ENCODE results near the gene CNPY1. TPM values are rescaled to one million over a fixed set of nuclear protein-coding genes. Genes with fewer than 3 reads are reported as not detected.
"Not testable (repeated sequence)": the region's sequence is repeated elsewhere in the genome, so short reads cannot be mapped to it uniquely, and the experiment has no call there.

CNPY1 gene
- total RNA-seq, 1 donor from 2014 or later: not detected

DNA sequence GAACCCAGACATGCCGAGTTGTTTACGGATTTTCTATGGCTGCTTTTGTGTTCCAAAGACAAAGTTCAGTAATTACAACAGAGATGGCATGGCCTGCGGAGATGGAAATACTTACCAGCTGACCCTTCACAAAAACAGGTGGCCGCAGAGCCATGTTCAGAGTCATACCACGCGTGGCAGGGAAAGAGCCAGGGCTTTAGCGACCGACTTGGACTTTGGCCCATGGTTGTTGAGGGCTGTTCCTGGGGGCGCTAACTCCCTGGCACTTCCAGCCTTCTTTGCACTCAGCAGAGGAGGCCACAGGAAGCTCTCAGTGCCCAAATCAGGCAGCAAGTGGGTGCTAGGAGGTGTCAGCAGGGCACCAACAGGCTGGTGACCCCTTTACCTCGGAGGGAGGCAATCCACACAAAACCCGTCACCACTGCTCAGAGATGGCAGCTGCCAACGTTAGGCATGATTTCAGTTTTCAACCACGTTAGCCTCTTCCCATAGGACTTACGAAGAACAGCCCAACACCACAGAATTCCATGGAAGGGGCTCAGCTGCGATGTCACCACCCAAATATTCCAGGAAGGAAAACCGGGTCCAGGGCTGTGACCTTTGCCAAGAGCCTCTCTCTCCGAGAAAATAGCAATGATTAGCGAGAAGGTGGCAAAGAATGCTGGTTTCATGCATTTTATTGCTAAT lies 21.4 kb upstream of the CNPY1 start:
- H3K36me3 Mint-ChIP-seq: no peaks in the 10 kb centered on the region
- H3K27me3 Mint-ChIP-seq: peaks cover 26% of the 10 kb centered on the region
- no peak overlapping the region for H3K4me3 Mint-ChIP-seq
- H3K27ac Mint-ChIP-seq: no peak overlapping the region
- no peak for DNase-seq (ENCODE audit: extremely low spot score, unreplicated experiment)
- no peaks in the 10 kb centered on the region for H3K4me1 Mint-ChIP-seq (ENCODE audit: unreplicated experiment)
- TF ChIP-seq, protein P1, sequence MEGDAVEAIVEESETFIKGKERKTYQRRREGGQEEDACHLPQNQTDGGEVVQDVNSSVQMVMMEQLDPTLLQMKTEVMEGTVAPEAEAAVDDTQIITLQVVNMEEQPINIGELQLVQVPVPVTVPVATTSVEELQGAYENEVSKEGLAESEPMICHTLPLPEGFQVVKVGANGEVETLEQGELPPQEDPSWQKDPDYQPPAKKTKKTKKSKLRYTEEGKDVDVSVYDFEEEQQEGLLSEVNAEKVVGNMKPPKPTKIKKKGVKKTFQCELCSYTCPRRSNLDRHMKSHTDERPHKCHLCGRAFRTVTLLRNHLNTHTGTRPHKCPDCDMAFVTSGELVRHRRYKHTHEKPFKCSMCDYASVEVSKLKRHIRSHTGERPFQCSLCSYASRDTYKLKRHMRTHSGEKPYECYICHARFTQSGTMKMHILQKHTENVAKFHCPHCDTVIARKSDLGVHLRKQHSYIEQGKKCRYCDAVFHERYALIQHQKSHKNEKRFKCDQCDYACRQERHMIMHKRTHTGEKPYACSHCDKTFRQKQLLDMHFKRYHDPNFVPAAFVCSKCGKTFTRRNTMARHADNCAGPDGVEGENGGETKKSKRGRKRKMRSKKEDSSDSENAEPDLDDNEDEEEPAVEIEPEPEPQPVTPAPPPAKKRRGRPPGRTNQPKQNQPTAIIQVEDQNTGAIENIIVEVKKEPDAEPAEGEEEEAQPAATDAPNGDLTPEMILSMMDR (conservative IDR thresholded peaks at IDR 0.05): no peak
- no peaks in the 10 kb centered on the region for H3K9me3 Mint-ChIP-seq

DNA sequence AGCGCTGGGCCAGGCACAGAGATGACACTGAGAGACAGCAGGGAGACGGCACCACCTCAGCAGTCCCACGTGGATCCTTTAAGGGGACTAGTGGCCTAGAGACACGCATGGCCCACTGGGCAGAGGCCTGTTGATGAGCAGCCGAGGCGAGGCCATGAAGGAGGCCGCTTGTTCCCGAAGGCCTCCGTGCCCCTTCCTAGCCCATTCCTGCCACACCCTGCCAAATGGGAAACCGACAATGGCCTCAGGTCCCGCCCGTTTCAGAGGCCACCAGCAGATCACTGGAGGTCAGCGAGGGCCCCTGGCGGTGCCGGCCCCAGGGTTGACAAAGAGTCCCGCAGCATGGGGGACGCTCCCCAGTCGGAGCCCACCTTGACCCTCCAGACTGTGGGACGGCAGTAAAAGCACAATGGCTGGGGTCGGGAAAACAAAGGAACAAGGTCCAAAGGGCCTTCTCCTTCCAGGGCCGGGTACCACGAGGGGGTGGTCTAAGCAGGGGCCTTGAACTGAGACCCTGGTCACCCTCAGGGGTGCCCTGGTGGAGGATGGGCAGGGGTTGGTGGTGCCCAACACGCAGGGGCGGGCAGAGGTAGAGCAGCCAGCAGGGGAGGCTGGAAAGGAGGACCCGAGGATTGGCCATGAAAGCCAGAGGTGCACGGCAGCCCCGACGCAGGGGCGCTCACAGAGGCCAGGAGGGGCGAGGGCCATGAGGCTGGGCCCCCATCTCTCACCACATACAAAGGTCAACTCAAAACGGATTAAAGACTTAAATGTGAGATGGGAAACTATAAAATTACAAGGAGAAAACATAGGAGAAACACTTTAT lies 19.9 kb upstream of the CNPY1 start:
- TF ChIP-seq, protein P1 (conservative IDR thresholded peaks at IDR 0.05): no peak

DNA sequence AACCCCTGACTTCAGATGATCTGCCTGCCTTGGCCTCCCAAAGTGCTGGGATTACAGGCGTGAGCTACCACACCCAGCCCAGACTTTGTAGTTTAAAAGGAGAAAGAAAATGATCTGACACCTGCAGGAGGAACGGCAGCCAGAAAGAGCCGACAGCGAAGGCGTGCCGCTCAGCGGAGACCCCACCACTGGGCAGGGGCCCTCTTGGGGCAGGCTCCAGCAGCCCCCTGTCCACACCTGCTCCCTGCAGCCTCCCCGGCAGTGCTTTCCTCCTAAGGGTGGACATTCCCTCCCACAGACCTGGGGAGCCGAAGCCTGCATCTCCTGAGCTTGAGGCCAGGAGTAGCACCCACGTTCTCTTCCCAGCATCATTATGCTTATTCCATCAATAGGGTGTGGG lies 19.2 kb upstream of the CNPY1 start:
- TF ChIP-seq, protein P1 (conservative IDR thresholded peaks at IDR 0.05): no peak
- no peak overlapping the region for H3K4me3 Mint-ChIP-seq
- H3K36me3 Mint-ChIP-seq: no peaks in the 10 kb centered on the region

More for the DNA sequence above, 19.9 kb upstream of the CNPY1 start:
- Mint-ChIP-seq H3K4me3 (no peak overlapping the region), H3K4me1 (ENCODE audit: unreplicated experiment) (no peaks in the 10 kb centered on the region), H3K27me3 (peaks cover 22% of the 10 kb centered on the region), H3K36me3 (no peaks in the 10 kb centered on the region), H3K9me3 (no peaks in the 10 kb centered on the region), H3K27ac (no peak overlapping the region)
- DNase-seq (ENCODE audit: extremely low spot score, unreplicated experiment): no peak

DNA sequence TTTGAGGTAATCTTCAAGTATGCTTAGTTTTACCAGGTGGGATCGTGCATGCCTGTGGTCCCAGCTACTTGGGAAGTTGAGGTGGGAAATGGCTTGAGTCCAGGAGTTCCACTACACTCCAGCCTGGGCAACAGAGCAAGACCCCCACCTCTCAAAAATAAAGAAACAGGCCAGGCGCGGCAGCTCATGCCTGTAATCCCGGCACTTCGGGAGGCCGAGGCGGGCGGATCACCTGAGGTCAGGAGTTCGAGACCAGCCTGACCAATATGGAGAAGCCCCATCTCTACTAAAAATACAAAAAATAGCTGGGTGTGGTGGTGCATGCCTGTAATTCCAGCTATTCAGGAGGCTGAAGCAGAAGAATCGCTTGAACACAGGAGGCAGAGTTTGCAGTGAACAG lies 16.6 kb upstream of the CNPY1 start:
- H3K9me3 Mint-ChIP-seq; H3K4me1 Mint-ChIP-seq (ENCODE audit: unreplicated experiment); H3K36me3 Mint-ChIP-seq; DNase-seq (ENCODE audit: extremely low spot score, unreplicated experiment); H3K27ac Mint-ChIP-seq; H3K4me3 Mint-ChIP-seq: not testable (repeated sequence)
- H3K27me3 Mint-ChIP-seq: peaks cover 24% of the 10 kb centered on the region

More for the DNA sequence above, 19.2 kb upstream of the CNPY1 start:
- Mint-ChIP-seq H3K9me3 (no peaks in the 10 kb centered on the region), H3K27me3 (peaks cover 29% of the 10 kb centered on the region), H3K4me1 (ENCODE audit: unreplicated experiment) (no peaks in the 10 kb centered on the region), H3K27ac (no peak overlapping the region)
- DNase-seq (ENCODE audit: extremely low spot score, unreplicated experiment): no peak

DNA sequence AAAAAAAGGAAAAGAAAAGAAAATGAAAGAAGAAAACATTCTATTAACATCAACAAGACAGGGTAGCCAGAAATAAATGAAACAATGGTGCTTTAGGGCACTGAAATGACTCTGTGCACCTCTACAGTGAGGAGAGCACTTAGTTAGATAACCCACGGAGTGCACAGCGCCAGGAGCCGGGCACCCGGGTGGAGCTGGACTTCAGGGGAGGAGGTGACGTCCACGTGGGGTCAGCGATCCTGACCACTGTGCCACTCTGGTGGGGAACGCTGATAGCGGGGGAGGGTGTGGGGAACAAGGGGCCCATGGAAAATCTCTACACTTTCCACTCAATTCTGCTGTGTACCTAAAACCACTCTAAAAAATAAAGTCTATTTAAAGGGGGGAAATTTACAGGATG lies 15.7 kb upstream of the CNPY1 start:
- H3K36me3 Mint-ChIP-seq: no peaks in the 10 kb centered on the region
- peaks cover 24% of the 10 kb centered on the region for H3K27me3 Mint-ChIP-seq
- H3K4me3 Mint-ChIP-seq: no peak overlapping the region
- TF ChIP-seq, protein P1 (conservative IDR thresholded peaks at IDR 0.05): no peak
- H3K4me1 Mint-ChIP-seq (ENCODE audit: unreplicated experiment): no peaks in the 10 kb centered on the region
- no peak for DNase-seq (ENCODE audit: extremely low spot score, unreplicated experiment)
- no peak overlapping the region for H3K27ac Mint-ChIP-seq
- no peaks in the 10 kb centered on the region for H3K9me3 Mint-ChIP-seq
